Progenitor cell of endocrine pancreas (in vitro differentiated cells): ENCODE results near the gene PERP. TPM values are rescaled to one million over a fixed set of nuclear protein-coding genes. Genes with fewer than 3 reads are reported as not detected.

Experiments
- DNase-seq: peaks from one replicate; pipeline ENCODE4 v3.0.0; 2021; ENCODE audit warnings: low spot score; ENCODE audit not compliant: unreplicated experiment
- H3K27ac Mint-ChIP-seq: 2 replicates; pipeline ENCODE4 v1.8.0; 2021; ENCODE audit warnings: mild to moderate bottlenecking, moderate library complexity, mixed read lengths
- H3K27me3 Mint-ChIP-seq: 2 replicates; pipeline ENCODE4 v1.8.0; 2021; ENCODE audit warnings: mixed read lengths
- H3K36me3 Mint-ChIP-seq: 2 replicates; pipeline ENCODE4 v1.8.0; 2022; ENCODE audit warnings: mixed read lengths; ENCODE audit not compliant: insufficient read depth
- H3K4me1 Mint-ChIP-seq: 2 replicates; pipeline ENCODE4 v1.8.0; 2021; ENCODE audit warnings: low read depth, mixed read lengths
- H3K4me3 Mint-ChIP-seq: 2 replicates; pipeline ENCODE4 v1.8.0; 2021; ENCODE audit warnings: low read depth, mild to moderate bottlenecking, moderate library complexity, mixed read lengths
- H3K9me3 Mint-ChIP-seq: 2 replicates; pipeline ENCODE4 v1.8.0; 2021; ENCODE audit warnings: low read depth, mixed read lengths
- total RNA-seq: library from RNA; stranded (reverse); gene quantifications from 2 replicates; pipeline ENCODE4 v1.2.1, GENCODE V29; 2021
- TF ChIP-seq, protein P1 (sequence below): fragments of 200-600 bp; sonication (generic); IDR thresholded peaks from one replicate; pipeline ENCODE4 v1.5.0; 2021; ENCODE audit warnings: antibody characterized with exemption, mild to moderate bottlenecking; ENCODE audit not compliant: unreplicated experiment

Gene PERP
- total RNA-seq, 1 donor from 2014 or later: 75.3 TPM

DNA sequence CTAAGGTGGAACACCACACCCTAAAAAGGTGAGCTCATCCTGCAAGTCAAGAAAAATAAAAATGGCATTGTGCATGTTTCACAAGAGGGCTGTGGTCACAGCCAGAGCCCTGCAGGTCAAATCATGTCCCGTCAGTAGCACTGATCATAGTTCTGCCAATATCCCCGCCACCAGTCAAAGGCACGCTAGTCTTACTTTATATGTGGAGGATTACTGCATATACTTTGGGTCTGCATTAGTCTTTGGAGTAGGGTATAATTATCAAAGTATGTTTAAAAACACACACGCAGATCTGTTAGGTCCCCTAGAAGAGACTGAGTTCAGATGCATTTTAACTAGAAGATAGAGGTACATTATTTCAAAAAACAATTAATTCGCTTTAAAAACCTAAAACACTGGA lies 1.8 kb downstream of the PERP start:
- Mint-ChIP-seq H3K4me3 (peak overlapping the region; percentile 96), H3K27me3 (no peaks in the 10 kb centered on the region), H3K9me3 (no peaks in the 10 kb centered on the region), H3K27ac (peak overlapping the region; percentile 99), H3K4me1 (peaks cover 32% of the 10 kb centered on the region), H3K36me3 (peaks cover 18% of the 10 kb centered on the region)
- DNase-seq: no peak
- TF ChIP-seq, protein P1, sequence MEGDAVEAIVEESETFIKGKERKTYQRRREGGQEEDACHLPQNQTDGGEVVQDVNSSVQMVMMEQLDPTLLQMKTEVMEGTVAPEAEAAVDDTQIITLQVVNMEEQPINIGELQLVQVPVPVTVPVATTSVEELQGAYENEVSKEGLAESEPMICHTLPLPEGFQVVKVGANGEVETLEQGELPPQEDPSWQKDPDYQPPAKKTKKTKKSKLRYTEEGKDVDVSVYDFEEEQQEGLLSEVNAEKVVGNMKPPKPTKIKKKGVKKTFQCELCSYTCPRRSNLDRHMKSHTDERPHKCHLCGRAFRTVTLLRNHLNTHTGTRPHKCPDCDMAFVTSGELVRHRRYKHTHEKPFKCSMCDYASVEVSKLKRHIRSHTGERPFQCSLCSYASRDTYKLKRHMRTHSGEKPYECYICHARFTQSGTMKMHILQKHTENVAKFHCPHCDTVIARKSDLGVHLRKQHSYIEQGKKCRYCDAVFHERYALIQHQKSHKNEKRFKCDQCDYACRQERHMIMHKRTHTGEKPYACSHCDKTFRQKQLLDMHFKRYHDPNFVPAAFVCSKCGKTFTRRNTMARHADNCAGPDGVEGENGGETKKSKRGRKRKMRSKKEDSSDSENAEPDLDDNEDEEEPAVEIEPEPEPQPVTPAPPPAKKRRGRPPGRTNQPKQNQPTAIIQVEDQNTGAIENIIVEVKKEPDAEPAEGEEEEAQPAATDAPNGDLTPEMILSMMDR: no peak

DNA sequence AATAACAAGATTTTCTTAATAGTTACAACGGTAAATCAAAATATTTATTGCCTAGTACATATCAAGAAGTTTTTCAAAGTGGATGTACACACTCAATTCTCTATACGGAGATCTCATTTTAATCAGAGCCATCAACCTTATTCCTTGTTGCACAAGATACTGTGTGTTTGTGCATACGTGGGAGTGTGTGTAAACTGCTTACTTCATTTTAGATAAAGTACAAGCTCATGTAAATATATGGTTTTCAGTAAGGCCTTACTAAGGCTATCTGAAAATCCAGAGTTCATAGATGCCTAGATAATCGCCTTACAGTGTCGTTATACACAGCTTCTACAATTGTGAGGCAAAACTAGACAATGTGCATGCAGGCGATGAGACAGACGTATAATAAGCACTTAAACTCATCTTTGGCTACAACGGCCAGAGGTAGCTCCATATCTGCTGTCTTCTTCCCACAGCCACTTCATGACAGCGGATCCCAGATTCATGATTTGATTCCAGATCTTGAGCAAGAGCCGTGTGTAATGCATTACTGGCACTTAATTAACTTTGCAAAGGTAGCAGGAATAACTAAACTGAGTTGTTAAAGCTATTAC lies 2.5 kb downstream of the PERP start:
- H3K4me3 Mint-ChIP-seq: peak overlapping the region; percentile 96
- H3K4me1 Mint-ChIP-seq: peaks cover 32% of the 10 kb centered on the region
- H3K27ac Mint-ChIP-seq: peak overlapping the region; percentile 7
- no peaks in the 10 kb centered on the region for H3K9me3 Mint-ChIP-seq
- peaks cover 21% of the 10 kb centered on the region for H3K36me3 Mint-ChIP-seq
- TF ChIP-seq, protein P1: no peak
- DNase-seq: no peak
- no peaks in the 10 kb centered on the region for H3K27me3 Mint-ChIP-seq

DNA sequence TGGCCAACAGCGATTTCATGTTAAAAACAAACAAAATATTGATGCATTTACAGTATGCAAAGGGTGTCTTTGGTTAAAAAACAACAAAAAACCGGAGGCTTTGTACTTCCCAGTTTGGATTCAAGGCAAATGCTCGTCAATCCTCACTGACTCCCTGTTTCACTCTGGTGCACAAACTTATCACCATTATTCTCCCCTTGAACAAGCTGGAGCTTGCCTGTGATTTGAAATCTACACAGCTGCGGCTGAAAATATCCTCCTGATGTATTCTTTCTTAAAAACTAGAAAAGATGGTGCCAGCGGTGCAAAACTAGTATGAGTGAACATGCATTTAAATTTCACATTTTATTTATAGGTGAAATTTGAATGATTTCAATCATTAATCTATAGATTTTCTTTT lies 3.3 kb downstream of the PERP start:
- Mint-ChIP-seq H3K4me1 (peaks cover 29% of the 10 kb centered on the region), H3K36me3 (peaks cover 21% of the 10 kb centered on the region), H3K9me3 (no peaks in the 10 kb centered on the region), H3K4me3 (no peak overlapping the region), H3K27ac (peak overlapping the region; percentile 56), H3K27me3 (no peaks in the 10 kb centered on the region)
- no peak for DNase-seq
- TF ChIP-seq, protein P1: no peak

DNA sequence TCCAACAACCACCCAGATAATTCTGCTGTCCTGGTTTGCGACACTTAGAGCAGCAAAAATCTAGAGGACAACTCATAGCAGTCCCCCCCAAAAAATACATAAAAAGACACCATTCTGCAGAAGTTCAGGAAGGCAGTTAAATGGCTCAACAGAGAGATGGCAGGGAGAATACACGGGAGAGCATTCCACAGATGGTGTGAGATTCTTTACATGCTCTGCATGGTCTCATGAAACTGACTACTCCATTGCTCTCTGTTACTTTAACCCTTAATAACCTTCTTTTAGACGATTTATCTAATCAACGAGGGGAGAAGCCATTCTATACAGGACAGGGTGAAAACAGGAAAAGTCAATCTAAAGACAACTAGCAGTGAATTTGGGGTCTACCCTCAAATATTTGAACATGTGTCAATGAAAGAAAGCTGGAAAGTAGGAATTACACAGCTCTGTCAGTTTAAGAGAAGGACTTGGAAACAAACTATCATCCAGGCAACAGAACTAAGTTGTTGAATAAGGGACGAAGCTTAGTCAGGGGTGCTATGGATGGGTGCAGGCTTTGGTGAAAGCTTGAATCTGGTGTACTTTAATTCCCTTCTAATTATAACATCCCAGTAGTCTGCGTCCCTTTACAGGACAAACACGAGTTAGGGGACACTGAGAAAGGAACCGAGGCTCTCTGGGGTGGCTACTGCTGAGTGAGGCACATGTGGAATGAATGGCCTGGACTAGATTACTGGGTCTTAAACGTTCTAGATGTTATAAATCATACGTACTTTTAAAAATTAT lies 5.1 kb downstream of the PERP start:
- DNase-seq: no peak
- TF ChIP-seq, protein P1: no peak
- Mint-ChIP-seq H3K4me1 (peaks cover 23% of the 10 kb centered on the region), H3K9me3 (no peaks in the 10 kb centered on the region), H3K4me3 (no peak overlapping the region), H3K27ac (peak overlapping the region; percentile 45), H3K36me3 (peaks cover 30% of the 10 kb centered on the region), H3K27me3 (no peaks in the 10 kb centered on the region)

DNA sequence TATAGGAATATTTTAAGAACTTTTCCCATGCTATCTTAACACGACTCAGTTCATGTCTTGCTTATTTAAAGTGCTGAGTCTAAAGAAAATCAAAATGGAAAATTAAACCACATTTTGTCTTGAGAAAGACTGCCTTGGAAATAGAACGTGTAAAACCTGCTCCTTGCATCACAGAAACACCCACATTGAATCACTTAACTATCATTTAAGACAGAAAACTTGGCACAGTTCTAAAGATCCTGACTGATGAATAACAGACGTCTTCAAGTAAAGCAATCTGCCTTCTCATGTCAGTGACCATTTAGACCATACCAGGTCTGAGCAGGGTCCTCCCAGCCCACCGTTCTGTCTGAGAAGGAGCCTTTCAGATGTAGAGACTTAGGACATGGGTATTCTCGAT lies 7.4 kb downstream of the PERP start:
- TF ChIP-seq, protein P1: no peak
- no peaks in the 10 kb centered on the region for H3K9me3 Mint-ChIP-seq
- no peak for DNase-seq
- no peak overlapping the region for H3K27ac Mint-ChIP-seq
- H3K27me3 Mint-ChIP-seq: no peaks in the 10 kb centered on the region
- H3K36me3 Mint-ChIP-seq: peaks cover 44% of the 10 kb centered on the region
- peaks cover 17% of the 10 kb centered on the region for H3K4me1 Mint-ChIP-seq
- H3K4me3 Mint-ChIP-seq: no peak overlapping the region
